Testis (tissue), 3 donors: Measurements from ENCODE around the gene MOB1A. TPM values are rescaled to one million over a fixed set of nuclear protein-coding genes. Genes with fewer than 3 reads are reported as not detected.
"Not testable (repeated sequence)": the region's sequence is repeated elsewhere in the genome, so short reads cannot be mapped to it uniquely, and the experiment has no call there.

Experiments used
- DNase-seq: peaks from one replicate; pipeline ENCODE4 v3.0.0-alpha.2; 2019
- H3K27ac ChIP-seq, 2 donors: fragments of 200-600 bp; sonication (generic); one replicate each; pipeline ENCODE4 v1.5.1; 2019
- H3K27me3 ChIP-seq: fragments of 200-600 bp; sonication (generic); one replicate; pipeline ENCODE4 v1.5.1; 2019
- H3K36me3 ChIP-seq: fragments of 200-600 bp; sonication (generic); one replicate; pipeline ENCODE4 v1.5.1; 2017; ENCODE audit warnings: low read depth; ENCODE audit errors: missing control alignments
- H3K4me1 ChIP-seq: fragments of 200-600 bp; sonication (generic); one replicate; pipeline ENCODE4 v1.5.1; 2019
- H3K4me3 ChIP-seq, 2 donors: fragments of 200-600 bp; sonication (generic); one replicate each; pipeline ENCODE4 v1.5.1; 2017 to 2019
- H3K9me3 ChIP-seq: fragments of 200-600 bp; sonication (generic); one replicate; pipeline ENCODE4 v1.5.1; 2017
- POLR2A ChIP-seq: fragments of 450-650 bp; IDR thresholded peaks from one replicate; pipeline ENCODE4 v1.6.1; 2017; ENCODE audit warnings: antibody characterized with exemption, mild to moderate bottlenecking, moderate library complexity
- WGBS, 2 donors: methylation state at CpG; one replicate each; pipeline ENCODE4 v1.1.5; 2018; 5-methylcytosine and 5-hydroxymethylcytosine counted together
- intact Hi-C: fragments of 100-400 bp; cut with DNase I; formaldehyde crosslinking; loops from one replicate; pipeline ENCODE4 v1.15.1; 2023; ENCODE audit warnings: low total_unique reads
- polyA plus RNA-seq: library from polyadenylated mRNA; stranded (reverse); fragments of 350-450 nt; fragmentation: Illumina TruSeq; extraction: RNeasy Lipid Tissue Mini Kit (QIAGEN cat#74804); gene quantifications from one replicate; pipeline ENCODE4 v1.2.3, GENCODE V29; 2014; ENCODE audit warnings: low read depth, low replicate concordance; ENCODE audit not compliant: insufficient read depth
- total RNA-seq, 2 donors: library from RNA; depleted of rRNA; stranded (reverse); fragments of >200 nt; gene quantifications; one replicate each; pipeline ENCODE4 v1.2.3, GENCODE V29; 2016
- TF ChIP-seq, protein P1 (sequence below), 3 experiments: fragments of 450-650 bp in 2 of 3; fragments of 200-600 bp in 1 of 3; sonication (generic) in 1 of 3; IDR thresholded peaks; one replicate each; pipeline ENCODE4 v1.5.1; 2016 to 2019; ENCODE audit warnings: antibody characterized with exemption in 3 of 3, mild to moderate bottlenecking in 2 of 3, moderate library complexity in 1 of 3

Gene MOB1A
- total and polyA plus RNA-seq, 3 donors from 2014 or later, result 66.0 to 73.9 (median 66.4) TPM

DNA sequence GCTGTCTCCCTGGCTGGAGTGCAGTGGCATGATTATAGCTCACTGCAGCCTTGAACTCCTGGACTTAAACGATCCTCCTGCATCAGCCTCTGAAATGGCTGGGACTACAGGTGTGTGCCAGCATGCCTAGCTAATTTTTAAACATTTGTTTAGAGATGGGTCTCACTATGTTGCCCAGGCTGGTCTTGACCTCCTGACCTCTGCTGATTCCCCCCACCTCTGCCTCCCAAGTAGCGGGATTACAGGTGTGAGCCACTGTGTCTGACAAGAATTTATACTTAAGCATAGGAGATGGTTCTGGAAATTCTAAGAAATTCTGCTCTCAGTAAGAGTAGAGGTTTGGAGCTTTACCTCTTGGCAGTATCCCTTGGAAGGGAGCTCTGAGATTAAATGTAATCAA, 38.0 kb upstream of the MOB1A start:
- 82 to 87% methylated on average over 2 of the region's 2 CpGs for WGBS, 2 donors
- no peaks in the 10 kb centered on the region for H3K9me3 ChIP-seq
- no peaks in the 10 kb centered on the region for H3K27me3 ChIP-seq
- no peak overlapping the region for H3K4me3 ChIP-seq
- H3K4me1 ChIP-seq, result no peaks in the 10 kb centered on the region
- intact Hi-C loops, result no loop called here
- H3K27ac ChIP-seq, result no peak overlapping the region
- no peak for DNase-seq
- TF ChIP-seq, protein P1, sequence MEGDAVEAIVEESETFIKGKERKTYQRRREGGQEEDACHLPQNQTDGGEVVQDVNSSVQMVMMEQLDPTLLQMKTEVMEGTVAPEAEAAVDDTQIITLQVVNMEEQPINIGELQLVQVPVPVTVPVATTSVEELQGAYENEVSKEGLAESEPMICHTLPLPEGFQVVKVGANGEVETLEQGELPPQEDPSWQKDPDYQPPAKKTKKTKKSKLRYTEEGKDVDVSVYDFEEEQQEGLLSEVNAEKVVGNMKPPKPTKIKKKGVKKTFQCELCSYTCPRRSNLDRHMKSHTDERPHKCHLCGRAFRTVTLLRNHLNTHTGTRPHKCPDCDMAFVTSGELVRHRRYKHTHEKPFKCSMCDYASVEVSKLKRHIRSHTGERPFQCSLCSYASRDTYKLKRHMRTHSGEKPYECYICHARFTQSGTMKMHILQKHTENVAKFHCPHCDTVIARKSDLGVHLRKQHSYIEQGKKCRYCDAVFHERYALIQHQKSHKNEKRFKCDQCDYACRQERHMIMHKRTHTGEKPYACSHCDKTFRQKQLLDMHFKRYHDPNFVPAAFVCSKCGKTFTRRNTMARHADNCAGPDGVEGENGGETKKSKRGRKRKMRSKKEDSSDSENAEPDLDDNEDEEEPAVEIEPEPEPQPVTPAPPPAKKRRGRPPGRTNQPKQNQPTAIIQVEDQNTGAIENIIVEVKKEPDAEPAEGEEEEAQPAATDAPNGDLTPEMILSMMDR (IDR thresholded peaks at IDR 0.05), result no peak
- TF ChIP-seq POLR2A, result no peak
- no peaks in the 10 kb centered on the region for H3K36me3 ChIP-seq

DNA sequence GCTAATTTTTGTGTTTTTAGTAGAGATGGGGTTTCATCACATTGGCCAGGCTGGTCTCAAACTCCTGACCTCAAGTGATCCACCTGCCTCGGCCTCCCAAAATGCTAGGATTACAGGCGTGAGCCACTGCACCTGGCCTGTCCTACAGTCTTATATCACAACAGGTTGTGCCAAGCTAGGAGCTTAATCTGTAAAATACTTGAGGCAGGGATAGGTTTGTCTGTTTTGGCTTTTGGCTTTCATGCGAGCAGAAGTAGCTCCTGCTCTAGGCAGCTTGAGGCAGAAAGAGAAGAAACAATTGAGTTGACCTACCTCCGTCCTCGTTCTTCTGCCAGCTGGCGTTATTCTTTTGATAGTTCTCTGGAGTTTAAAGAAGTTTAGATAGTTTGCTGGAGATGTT, 37.1 kb upstream of the MOB1A start:
- WGBS, 2 donors, result 95 to 97% methylated on average over 6 of the region's 6 CpGs
- H3K9me3 ChIP-seq, H3K4me1 ChIP-seq, H3K27ac ChIP-seq, intact Hi-C loops, H3K4me3 ChIP-seq, DNase-seq, H3K27me3 ChIP-seq, H3K36me3 ChIP-seq: not testable (repeated sequence)

DNA sequence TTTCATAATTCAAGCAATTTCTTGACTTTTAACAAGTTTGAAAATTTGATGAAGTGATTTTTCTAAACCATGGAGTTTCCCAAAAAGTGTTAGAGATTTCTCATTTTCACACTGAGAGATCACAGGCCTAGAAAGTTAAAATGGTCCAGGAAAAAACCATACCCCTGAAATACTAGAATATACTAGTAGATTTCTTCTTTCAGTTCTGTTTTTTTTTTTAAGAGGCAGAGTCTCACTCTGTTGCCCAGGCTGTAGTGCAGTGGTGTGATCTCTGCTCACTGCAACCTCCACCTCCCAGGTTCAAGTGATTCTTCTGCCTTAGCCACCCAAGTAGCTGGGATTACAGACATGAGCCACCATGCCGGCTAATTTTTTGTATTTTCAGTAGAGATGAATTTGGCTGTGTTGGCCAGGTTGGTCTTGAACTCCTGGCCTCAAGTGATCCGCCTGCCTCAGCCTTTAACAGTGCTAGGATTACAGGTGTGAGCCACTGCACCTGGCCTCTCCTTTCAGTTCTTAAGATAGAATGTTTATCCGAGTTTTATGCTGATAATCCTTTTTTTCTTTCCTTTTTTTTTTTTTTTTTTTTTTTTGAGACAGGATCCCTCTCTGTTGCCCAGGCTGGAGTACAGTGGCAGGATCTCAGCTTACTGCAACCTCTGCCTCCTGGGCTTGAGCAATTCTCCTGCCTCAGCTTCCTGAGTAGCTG, 34.2 kb upstream of the MOB1A start:
- intact Hi-C loops, result no loop called here
- H3K4me3 ChIP-seq, result no peak overlapping the region
- no peaks in the 10 kb centered on the region for H3K9me3 ChIP-seq
- no peaks in the 10 kb centered on the region for H3K36me3 ChIP-seq
- H3K27ac ChIP-seq, result no peak overlapping the region
- TF ChIP-seq, protein P1 (IDR thresholded peaks at IDR 0.05), result no peak
- TF ChIP-seq POLR2A, result no peak
- no peaks in the 10 kb centered on the region for H3K4me1 ChIP-seq
- 89% methylated on average over 3 of the region's 3 CpGs for WGBS, 2 donors
- H3K27me3 ChIP-seq, result no peaks in the 10 kb centered on the region
- DNase-seq, result no peak

DNA sequence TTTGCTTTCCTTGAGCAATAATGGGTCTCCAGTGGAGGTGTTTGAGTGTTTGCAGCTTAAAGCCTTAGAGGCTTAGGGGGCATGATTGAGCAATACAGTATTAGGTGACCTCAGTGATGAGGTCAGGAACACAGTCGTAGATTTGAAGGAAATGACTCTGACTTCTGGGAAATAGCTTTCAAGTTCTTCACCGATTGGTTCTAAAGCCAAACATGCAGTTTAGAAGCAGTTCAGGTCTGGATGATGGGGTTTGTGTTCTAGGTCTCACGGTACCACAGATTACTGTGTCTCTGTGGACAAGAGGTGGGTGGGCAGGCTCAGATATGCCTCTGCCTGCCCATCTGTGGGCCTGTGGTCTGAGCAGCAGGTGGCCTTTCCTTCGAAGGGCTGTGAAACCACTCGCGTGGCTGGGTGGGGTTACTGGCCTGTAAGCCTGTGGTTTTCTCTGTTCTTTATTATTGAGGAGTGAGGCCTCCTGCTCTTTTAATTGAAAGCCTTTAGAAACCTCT, 27.6 kb upstream of the MOB1A start:
- peak overlapping the region in 1 of 2 donors; percentile 27 for H3K27ac ChIP-seq
- no peak for DNase-seq
- no peak overlapping the region for H3K4me3 ChIP-seq
- H3K36me3 ChIP-seq, result no peaks in the 10 kb centered on the region
- no peaks in the 10 kb centered on the region for H3K9me3 ChIP-seq
- 46 to 65% methylated on average over 6 of the region's 6 CpGs for WGBS, 2 donors
- peaks cover 24% of the 10 kb centered on the region for H3K4me1 ChIP-seq
- TF ChIP-seq POLR2A, result no peak
- TF ChIP-seq, protein P1 (IDR thresholded peaks at IDR 0.05), result no peak
- H3K27me3 ChIP-seq, result no peaks in the 10 kb centered on the region
- intact Hi-C loops, result no loop called here

DNA sequence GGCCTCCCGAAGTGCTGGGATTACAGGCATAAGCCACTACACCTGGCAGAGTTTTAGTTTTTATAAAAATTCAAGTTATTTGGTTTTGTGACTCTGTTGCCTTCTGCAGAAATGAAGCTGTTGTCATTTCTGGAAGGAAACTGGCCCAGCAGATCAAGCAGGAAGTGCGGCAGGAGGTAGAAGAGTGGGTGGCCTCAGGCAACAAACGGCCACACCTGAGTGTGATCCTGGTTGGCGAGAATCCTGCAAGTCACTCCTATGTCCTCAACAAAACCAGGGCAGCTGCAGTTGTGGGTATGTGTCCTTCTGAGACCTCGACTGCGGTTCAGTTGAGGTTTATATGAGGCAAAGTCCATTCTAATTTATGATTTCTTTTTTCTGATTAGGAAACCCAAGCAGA, 26.9 kb upstream of the MOB1A start:
- Histone ChIP-seq H3K9me3 (no peaks in the 10 kb centered on the region), H3K27me3 (no peaks in the 10 kb centered on the region), H3K4me1 (peaks cover 29% of the 10 kb centered on the region), H3K27ac (no peak overlapping the region), H3K36me3 (no peaks in the 10 kb centered on the region), H3K4me3 (no peak overlapping the region)
- 72 to 78% methylated on average over 5 to 6 of the region's 6 CpGs for WGBS, 2 donors
- intact Hi-C loops, result no loop called here
- TF ChIP-seq, protein P1 (IDR thresholded peaks at IDR 0.05), result no peak
- TF ChIP-seq POLR2A, result no peak
- no peak for DNase-seq
